NCI-H226 (cell line): ENCODE data around the gene WWOX.

Experiments used
- DNase-seq: peaks from one replicate; pipeline ENCODE4 v3.0.0-alpha.2; 2015

The WWOX gene

GRCh38 chr16:78551487-78552085 lies 452.1 kb downstream of the WWOX start:
- DNase-seq = no peak

GRCh38 chr16:78552106-78552675 lies 452.7 kb downstream of the WWOX start:
- no peak for DNase-seq

- DNase-seq = no peak
These were observed 453.3 kb downstream of the WWOX start for GRCh38 chr16:78552716-78553115.

- no peak for DNase-seq
These were observed 454.0 kb downstream of the WWOX start for GRCh38 chr16:78553268-78554039.

- DNase-seq = no peak
These were observed 457.0 kb downstream of the WWOX start for GRCh38 chr16:78556421-78556820.

GRCh38 chr16:78560997-78561396 lies 461.5 kb downstream of the WWOX start:
- DNase-seq = no peak

GRCh38 chr16:78562111-78562510 lies 462.7 kb downstream of the WWOX start:
- DNase-seq = no peak

- no peak for DNase-seq
These were observed 463.2 kb downstream of the WWOX start for GRCh38 chr16:78562650-78563049.

GRCh38 chr16:78563905-78564304 lies 464.5 kb downstream of the WWOX start:
- DNase-seq = no peak

- no peak for DNase-seq
These were observed 467.1 kb downstream of the WWOX start for GRCh38 chr16:78566397-78567073.

GRCh38 chr16:78570399-78571141 lies 471.1 kb downstream of the WWOX start:
- DNase-seq = no peak

GRCh38 chr16:78571434-78571833 lies 472.0 kb downstream of the WWOX start:
- DNase-seq = no peak

GRCh38 chr16:78571898-78572358 lies 472.5 kb downstream of the WWOX start:
- peak; percentile 81 for DNase-seq

GRCh38 chr16:78574571-78574970 lies 475.1 kb downstream of the WWOX start:
- DNase-seq = no peak

GRCh38 chr16:78576941-78577340 lies 477.5 kb downstream of the WWOX start:
- peak; percentile 59 for DNase-seq

GRCh38 chr16:78577630-78578029 lies 478.2 kb downstream of the WWOX start:
- no peak for DNase-seq

GRCh38 chr16:78579020-78579419 lies 479.6 kb downstream of the WWOX start:
- no peak for DNase-seq

- no peak for DNase-seq
These were observed 484.0 kb downstream of the WWOX start for GRCh38 chr16:78583441-78583840.

- DNase-seq = no peak
These were observed 484.9 kb downstream of the WWOX start for GRCh38 chr16:78584213-78584860.

GRCh38 chr16:78584991-78585390 lies 485.5 kb downstream of the WWOX start:
- DNase-seq = no peak

- no peak for DNase-seq
These were observed 489.9 kb downstream of the WWOX start for GRCh38 chr16:78589331-78589730.

GRCh38 chr16:78591682-78592103 lies 492.2 kb downstream of the WWOX start:
- DNase-seq = no peak
